Glomerular visceral epithelial cell (primary cell): ENCODE measurements around the gene CPE.
"Not testable (repeated sequence)": the region's sequence is repeated elsewhere in the genome, so short reads cannot be mapped to it uniquely, and the experiment has no call there.

ENCODE experiments used
- DNase-seq: peaks from one replicate; pipeline ENCODE4 v3.0.0-alpha.2; 2016; ENCODE audit errors: extremely low spot score

Gene CPE

DNA sequence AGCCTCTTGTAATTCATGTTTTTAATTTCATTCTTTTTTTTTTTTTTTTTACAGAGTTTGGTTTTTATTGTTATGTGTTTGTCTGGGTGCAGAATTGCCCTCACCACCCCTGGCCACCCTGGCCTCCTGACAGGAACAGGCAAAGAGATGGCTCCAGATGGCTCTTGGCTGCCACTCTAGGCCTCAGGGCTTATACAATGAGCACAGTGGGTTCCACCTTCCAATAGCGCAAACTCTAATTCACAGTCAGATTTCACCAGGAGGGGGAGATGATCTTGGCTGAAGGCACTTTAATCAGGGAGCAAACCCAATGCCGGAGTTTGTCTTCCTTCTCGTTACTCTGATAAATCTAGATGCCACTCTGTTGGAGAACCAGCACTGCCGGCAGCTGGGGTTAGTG is 24.8 kb downstream of the CPE start:
- DNase-seq, result no peak

- no peak for DNase-seq
Measured at GRCh38 chr4:165404080-165404479, 25.3 kb downstream of the CPE start.

- no peak for DNase-seq
Measured at GRCh38 chr4:165404696-165405095, 25.9 kb downstream of the CPE start.

DNA sequence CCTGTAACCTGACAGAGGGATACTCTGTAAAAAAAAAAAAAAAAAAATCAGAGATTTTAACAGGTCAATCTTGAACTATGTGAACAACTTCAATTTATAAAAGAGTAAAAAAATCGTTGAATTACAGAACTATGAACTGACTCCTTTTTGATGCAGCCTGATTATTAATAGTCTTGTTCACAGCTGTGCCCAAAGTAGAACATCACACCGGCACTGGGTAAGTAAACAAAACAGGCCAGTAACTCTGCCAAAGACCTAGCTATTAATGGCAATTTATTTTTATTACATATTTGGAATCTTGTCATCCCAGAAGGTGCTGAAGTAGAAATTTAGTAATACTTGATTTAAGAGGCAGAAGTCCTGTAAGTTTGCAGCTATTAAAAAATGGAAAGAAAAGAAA is 31.4 kb downstream of the CPE start:
- DNase-seq, result no peak

DNA sequence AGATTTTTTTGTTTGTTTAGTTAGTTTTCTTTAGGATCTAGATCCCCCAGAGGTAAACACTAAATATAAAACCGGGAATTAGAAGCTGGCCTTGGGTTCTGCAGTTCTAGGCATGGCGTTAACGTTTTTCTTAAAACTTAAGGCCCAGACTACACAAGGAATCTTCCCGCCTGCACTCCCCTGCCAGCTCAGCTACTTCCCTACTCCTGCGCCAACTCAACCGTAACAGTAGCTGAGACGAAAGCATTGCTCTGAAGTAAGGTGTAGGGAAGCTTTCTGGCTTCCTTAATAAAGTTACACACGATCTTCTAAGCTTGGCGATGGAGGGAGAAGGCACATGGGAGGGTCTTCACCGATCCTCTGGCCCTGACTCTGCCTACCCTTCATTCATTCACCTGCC is 37.1 kb downstream of the CPE start:
- peak; percentile 58 for DNase-seq

DNA sequence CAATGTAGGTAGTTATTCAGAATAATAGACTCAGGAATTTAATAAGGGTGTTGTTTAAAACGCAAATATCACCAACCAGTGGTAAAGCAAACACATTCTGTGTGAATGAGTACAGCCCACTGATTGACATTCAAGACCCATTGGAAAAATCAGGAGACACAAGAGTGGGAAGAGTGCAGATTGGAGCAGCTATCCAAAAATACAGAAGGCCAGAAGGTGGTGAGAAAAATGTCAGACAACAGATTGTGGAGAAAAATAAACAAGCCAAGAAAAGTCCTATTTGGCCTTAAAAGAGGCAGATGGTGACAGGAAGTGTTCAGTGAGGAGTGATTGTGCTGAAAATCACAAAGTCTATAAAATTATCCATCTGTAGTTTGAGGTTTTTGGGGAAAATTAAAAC is 39.3 kb downstream of the CPE start:
- no peak for DNase-seq

- DNase-seq, result no peak
Measured at GRCh38 chr4:165425629-165426028, 46.8 kb downstream of the CPE start.

DNA sequence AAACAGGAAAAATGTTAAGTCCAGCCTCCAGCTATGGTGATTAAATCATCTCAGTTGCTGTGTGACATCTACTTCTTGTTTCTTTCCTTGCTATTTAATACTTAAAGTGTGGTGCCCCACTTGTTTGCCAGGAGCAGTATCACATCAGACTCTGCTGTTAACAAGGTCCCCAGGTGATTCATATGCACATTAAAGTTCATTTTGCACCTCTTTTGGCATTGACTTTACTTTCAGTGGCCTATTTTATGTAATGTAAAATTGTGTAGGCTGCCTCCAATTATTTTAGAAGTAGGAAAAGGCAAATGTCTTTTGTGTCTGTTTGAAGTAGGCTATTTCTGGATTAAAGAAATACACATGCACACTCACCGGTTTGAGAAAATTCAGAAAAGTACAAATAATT is 47.5 kb downstream of the CPE start:
- no peak for DNase-seq

DNA sequence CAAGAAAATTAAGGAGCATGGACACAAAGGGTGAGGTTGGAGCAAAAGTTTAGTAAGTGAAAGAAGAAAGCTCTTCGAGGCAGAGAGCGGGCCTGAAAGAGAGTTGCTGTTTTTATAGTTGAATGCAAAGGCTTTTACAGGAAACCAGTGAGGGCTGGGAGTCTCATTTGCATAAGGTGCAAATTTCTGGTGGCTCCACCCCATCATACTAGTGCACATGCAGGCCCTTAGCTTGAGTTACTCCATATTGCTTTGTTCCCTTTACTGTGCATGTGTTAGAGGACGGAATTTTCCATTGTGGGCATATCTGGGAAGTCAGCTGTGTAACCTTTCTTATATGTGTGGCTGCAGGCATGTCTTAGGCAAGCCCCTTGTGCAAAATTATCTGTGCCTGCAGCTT is 48.0 kb downstream of the CPE start:
- DNase-seq, result no peak

DNA sequence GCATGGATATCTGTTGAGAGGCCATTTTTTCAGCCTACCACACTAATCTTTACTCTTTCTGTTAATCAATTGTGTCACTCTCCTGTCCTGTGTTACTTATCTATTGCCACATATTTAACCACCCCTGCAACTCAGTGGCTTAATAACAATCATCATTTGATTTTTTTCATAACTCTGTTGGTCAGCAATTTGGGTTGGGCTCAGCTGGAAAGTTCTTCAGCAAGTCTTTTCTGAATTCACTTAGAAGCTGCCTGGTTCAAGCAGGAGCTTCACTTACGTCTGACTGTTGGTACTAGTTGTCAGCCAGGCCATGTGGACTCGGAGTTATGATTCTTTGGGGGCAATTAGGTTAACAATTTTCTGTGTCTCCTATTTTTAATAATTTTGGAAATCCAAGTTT is 50.1 kb downstream of the CPE start:
- no peak for DNase-seq

DNA sequence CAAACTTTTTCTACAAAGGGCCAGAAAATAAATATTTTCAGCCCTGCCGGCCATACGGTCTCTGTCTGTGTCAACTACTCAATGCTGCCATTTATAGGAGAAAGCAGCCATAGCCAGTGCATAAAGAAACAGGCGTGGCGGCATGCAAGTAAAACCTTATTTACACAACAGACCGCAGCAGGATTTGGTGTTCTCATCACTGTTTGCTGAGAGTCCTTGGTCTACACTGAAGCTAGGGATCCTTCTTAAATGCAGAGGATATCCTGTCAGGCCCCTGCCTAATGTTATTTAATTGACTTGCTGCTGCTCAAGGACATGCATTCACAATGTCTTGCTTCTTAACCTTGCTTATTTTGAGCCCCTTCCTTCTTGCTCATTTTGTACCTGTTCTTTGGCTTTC is 54.7 kb downstream of the CPE start:
- DNase-seq, result no peak

DNA sequence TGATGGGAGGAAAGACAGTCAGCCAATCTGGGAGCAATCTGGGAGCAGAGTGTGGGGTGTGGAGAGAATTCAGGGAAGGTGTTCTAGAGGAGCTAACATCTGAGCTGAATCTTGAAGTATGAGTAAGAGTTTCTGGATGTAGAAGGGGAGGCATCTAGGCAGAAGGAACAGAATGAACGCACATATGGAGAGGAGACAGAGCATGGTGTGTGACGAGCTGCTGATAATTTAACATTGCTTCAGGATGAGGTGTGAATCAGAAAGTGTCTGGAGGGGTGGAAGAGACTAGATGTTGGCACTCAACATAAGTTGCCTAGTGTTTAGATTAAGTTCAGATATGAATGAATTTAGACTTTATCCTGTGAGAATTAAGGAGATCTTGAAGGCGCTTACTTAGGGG is 58.9 kb downstream of the CPE start:
- DNase-seq, result no peak

DNA sequence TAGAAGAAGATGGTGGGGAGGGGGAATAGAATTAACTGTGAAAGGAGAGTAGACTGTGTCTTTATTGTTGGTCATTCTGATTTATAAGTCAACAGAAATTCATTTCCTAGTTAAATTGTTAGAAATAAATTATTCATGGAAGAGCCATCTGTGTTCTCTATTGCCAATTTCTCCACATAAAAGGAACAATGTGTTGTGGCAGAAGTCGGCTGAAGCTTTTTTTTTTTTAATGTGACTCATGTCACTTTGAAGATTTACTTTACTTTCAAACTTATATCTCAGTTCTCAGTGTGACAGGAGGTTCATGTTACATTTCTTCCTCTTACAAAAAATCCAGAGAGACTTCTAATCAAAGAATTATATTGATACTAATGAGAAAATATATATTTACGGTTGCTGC is 60.5 kb downstream of the CPE start:
- DNase-seq, result no peak

DNA sequence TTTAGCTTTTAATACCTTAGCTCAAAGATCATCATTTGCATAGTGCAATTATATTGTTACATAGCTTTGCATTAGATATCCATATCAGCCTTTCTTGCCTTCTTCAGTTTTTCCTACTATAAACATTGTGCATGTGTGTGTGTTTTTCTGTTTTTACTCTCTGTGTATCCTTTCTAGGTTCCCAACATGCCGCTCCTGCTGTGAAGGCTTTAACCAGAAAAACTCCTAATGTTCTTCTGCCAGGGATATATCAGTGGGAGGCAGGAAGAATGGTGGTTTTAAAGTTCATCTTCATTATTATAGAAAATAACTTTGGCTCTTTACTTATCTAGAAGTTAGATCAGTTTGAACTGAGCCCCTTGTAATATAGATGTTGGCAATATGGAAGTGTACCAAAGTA is 61.2 kb downstream of the CPE start:
- no peak for DNase-seq

DNA sequence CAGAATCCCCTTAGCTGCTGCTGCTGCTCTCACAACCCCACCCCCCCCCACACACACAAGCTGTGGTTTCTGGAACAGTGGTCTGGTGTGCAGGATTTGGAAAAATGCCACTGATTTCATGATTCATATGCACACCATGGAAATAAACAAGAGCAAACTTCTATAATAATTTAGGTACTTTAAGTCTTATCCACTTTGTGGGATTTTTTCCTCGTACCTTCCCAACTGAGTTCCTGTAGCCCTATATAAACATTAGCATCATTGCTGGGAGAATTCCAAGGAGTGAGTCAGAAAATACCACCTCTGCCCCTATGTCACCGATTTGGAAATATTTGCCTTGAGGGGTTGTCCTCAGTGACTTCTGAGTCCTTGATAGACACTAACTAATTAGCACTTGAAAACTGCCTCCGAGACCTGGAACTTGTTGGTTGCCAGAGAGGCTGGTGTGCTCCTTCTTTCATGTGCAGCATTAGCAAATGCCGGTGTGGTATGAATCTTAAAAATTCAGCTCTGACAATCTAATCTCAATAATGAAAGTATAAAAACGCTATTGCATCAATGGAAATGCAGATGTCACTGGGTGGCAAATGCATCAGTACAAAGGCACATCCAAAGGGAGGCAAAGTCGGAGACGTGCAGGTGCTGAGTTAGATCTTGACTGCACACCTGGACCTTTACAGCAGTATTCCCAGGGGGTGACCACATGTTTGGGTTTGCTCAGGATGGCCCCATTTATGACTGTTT is 61.8 kb downstream of the CPE start:
- peak; percentile 92 for DNase-seq

DNA sequence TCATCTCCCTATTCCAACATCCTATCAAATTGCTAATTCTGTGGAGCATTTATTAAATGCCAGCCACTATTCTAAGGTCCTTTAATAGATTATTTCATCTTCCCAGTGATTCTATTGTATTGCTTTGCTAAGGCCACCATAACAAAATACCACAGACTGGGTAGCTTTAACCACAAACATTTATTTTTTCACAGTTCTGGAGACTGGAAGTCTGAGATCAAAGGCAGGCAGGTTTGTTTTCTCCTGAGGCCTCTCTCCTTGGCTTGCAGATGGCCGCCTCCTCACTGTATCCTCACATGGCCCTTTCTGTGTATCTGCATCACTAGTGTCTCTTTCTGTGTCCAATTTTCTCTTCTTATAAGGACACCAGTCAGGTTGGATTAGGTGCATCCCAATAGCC is 64.5 kb downstream of the CPE start:
- DNase-seq, result peak; percentile 66

- no peak for DNase-seq
Measured at GRCh38 chr4:165448700-165449099, 69.9 kb downstream of the CPE start.

GRCh38 chr4:165449333-165449732 is 70.5 kb downstream of the CPE start:
- DNase-seq, result no peak

DNA sequence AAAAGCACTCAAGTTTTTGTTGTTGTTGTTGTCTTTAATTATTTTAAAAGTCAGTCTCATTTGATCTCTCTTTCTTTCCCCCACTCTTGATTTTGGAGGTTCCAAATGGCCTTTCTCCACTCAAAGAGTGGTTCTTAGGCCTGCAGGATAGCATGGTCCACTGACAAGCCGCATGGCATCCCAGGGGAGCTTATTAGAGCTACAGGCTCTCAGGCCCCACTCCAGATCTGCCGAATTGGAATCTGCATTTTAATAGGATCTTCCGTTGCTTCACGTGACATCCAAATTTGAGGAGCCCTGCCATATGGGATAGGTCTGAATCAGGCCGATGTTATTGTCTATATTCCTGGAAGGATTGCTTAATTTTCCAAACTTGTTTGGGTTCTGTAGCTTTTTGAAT is 72.1 kb downstream of the CPE start:
- DNase-seq, result no peak

GRCh38 chr4:165453140-165453539 is 74.3 kb downstream of the CPE start:
- not testable (repeated sequence) for DNase-seq

GRCh38 chr4:165454426-165454825 is 75.6 kb downstream of the CPE start:
- DNase-seq, result no peak

DNA sequence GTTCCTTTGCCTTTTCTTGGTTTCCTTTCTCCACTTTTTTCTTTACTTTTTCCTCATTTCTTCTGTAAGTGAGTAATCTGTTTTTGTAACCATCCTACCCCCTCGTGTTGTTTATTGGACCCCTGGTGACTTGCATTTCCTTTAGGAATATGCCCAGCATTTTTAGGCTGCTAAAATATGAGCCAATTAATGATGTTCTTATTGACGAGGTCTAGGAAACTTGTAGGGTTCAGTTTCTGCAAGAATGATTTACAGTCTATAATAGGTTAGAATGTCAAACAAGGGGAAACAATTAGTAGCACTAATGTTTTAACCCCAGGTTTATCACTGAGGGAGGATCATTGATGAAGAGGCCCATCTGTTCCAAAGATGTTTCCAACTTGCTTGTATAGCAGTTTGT is 79.0 kb downstream of the CPE start:
- no peak for DNase-seq

DNA sequence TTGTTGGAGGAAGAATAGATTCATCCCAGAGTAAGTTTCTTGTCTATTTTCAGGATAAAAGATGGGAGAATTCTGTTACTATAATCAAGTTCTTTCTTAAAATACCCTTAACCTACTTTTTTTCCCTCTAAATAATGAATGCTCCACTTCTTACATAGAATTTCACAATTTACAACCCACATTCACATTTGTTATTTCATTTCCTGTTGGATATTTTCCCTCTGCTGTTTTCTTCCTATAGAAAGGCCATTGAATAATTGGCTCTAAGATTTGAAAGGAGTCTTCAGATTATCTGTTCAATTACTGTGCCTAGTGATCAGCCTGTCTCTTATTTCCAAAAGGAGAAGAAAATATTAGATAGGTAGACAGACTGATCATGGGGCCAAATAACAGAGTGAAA is 79.7 kb downstream of the CPE start:
- no peak for DNase-seq

DNA sequence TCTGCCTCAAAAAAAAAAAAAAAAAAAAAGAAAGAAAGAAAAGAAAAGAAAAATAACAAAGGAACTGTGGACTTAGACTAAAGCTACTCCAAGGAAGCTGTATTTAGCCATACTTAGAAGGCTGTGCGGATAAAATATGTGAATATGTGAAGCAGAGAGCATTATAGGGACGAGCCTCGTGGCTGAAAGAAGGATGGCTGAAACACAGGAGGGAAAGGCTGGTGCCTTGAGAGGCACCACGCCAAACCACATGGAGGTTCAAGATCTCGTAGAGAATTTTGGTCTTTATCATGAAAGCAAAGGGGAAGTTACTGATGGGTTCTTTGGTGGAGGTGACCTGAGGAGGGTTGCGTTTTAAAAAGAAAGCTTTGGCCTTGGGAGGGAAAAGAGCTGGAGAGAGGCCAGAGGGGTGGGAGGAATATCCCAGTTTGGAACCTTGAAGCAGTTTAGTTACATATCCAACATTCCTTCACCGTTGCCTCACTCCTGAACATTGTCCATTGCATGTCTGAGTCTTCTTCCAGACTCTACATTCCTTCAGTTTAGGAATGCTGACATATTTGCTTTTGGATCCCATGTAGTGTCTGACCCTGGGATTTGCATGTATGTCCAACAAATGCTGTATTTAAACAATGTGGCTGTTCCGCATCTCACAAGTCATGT is 82.5 kb downstream of the CPE start:
- DNase-seq, result peak; percentile 77
